HG03108 (cell line): ENCODE measurements around the gene PCNT.
"Not testable (repeated sequence)": the region's sequence is repeated elsewhere in the genome, so short reads cannot be mapped to it uniquely, and the experiment has no call there.

Experiments
- ATAC-seq: cut with Tn5 transposase; IDR thresholded peaks from one replicate; pipeline ENCODE4 v1.9.1; 2021; ENCODE audit warnings: moderate library complexity; ENCODE audit not compliant: unreplicated experiment

Gene PCNT

GRCh38 chr21:46424621-46425020, 100.7 kb downstream of the PCNT start:
- ATAC-seq: no peak

- no peak for ATAC-seq
Observed at GRCh38 chr21:46425041-46425440, 101.1 kb downstream of the PCNT start.

GRCh38 chr21:46425571-46425970, 101.6 kb downstream of the PCNT start:
- ATAC-seq: no peak

GRCh38 chr21:46426313-46427046, 102.5 kb downstream of the PCNT start:
- ATAC-seq: no peak

DNA sequence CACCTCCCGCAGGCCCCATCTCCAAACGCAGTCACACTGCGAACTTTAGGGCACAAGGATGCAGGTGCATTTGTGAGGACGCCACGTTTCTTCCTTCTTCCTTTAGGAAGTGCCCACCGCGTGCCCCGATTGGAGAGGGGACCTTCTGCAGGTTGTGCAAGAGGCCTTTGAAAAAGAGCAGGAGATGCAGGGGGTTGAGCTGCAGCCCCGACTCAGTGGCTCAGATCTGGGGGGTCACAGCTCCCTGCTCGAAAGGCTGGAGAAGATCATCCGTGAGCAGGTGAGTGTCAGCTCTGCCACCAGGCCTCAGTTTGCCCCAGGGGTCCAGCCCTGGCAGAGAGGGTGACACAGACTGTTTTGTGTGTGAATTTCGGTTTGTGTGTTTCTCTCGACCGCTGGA, 103.6 kb downstream of the PCNT start:
- no peak for ATAC-seq

DNA sequence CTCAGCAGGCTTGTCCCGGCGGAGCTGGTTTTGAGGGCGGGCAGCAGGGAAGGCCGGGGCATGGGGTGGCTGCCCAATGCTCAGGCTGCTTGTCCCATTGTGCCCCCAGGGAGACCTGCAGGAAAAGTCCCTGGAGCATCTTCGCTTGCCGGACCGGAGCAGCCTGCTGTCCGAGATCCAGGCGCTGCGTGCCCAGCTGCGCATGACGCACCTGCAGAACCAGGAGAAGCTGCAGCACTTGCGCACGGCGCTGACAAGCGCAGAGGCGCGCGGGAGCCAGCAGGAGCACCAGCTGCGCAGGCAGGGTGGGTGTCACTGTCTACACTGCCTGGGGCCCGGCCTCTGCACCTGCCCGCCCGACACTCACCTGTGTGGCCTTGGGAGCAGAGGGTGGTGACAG, 104.3 kb downstream of the PCNT start:
- ATAC-seq: no peak

- no peak for ATAC-seq
Observed at GRCh38 chr21:46428987-46429710, 105.2 kb downstream of the PCNT start.

DNA sequence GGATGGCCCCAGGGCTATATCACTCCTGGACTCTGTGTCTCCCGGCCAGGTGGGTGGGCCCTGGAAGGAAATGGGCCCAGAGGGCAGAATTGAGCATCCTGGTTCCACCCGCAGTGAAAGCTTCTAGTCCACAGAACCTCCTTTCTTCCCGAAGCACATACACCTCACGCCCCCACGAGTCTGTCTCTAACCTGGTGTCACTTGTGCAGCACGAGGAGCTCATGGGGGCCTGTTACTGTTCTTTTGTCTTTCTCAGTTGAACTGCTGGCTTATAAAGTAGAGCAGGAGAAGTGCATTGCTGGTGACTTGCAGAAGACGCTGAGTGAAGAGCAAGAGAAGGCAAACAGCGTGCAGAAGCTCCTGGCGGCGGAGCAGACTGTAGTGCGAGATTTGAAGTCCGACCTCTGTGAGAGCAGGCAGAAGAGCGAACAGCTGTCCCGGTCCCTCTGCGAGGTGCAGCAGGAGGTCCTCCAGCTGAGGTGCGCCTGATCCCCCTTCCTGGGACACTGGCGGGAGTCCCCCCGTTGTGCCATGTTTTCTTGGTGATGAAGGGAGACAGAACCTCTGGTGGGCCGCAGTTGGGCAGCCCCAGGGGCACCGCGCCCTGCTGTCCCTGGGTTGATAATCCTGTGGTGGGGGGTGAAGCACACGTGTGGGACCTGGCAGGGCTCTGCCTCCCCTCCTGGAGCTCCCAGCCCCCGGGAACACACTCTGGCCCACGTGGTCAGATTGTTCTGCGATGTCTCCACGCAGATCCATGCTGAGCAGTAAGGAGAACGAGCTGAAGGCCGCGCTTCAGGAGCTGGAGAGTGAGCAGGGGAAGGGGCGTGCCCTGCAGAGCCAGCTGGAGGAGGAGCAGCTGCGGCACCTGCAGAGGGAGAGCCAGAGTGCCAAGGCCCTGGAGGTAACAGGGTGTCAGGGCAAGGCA, 106.1 kb downstream of the PCNT start:
- no peak for ATAC-seq

GRCh38 chr21:46431448-46431847, 107.5 kb downstream of the PCNT start:
- no peak for ATAC-seq

DNA sequence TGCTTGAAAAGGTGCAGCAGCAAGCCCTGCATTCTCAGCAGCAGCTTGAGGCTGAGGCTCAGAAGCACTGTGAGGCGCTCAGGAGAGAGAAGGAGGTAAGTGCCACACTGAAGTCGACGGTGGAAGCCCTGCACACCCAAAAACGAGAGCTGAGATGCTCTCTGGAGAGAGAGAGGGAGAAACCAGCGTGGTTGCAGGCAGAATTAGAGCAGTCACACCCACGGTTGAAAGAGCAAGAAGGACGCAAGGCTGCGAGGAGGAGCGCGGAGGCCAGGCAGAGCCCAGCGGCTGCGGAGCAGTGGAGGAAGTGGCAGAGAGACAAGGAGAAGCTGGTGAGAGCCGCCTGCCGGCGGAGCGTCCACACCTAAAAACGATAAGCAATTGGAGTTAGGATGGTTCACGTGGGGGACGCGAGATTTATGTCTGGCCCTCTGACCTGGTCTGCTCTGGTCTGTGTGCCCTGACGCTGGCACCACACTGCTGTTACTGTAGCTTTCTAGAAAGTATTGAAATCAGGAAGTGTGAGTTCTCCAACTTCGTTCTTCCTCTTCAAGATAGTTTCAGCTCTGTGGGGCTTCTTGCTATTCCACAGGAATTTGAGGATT, 108.0 kb downstream of the PCNT start:
- ATAC-seq: no peak

DNA sequence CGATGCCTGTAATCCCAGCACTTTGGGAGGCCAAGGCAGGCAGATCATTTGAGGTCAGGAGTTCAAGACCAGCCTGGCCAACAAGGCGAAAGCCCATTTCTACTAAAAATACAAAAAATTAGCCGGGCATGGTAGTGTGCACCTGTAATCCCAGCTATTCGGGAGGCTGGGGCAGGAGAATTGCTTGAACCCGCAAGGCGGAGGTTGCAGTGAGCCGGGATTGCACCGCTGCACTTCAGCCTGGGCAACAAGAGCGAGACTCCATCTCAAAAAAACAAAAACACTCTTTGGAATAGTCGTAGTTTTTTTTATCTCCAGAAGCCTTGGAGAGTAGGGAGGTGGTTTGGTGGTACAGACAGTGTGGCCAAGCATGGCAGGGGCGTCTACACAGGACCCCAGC, 109.2 kb downstream of the PCNT start:
- not testable (repeated sequence) for ATAC-seq

DNA sequence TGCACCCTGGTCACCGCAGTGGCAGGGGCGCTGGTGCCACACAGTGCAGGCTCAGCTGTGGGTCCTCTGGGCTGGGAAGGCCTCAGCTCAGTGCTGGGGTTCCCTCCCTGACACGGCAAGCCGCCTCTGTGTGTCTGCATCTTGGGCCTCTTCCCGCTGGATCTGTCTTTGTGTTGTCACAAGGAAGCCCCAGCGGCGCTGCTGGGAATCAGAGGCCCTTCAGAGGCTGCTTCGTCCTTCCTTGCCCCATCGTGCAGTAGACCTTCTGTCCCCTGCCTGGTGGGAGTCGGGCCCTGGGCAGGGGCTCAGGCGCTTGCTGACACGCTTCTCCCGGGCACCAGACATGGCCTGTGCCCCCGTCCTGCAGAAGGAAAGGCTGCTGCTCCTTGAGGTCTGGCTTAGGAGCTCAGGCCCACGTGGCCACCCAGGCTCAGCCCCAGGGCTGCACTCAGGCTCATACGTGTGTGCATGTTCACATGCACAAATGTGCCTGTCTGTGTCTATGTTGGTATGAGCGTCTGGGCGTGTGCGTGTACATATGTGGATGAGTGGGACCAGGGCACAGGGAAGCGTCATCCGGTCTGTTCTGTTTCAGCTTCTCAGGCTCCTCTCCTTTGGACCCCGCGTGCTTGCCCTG, 110.5 kb downstream of the PCNT start:
- ATAC-seq: no peak

GRCh38 chr21:46435786-46436227, 111.9 kb downstream of the PCNT start:
- ATAC-seq: no peak

DNA sequence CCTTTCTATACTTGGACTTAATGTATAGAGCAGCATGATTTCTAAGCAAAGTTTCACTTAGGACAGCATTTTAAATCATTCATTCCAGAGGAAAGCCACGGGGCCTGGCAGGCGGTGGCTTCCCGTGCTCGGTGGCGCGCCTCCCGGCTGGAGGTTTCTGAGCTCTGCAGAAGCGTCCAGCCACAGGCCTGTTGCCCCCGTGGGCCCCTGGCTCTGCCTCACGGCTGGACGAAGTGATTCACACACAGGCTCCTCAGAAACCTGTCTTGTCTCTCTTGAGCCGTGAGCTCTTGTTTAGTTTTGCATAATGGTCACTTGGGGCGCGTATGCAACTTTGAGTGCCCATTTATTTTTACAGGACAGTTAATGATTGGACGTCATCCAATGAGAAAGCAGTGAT, 112.7 kb downstream of the PCNT start:
- ATAC-seq: no peak

DNA sequence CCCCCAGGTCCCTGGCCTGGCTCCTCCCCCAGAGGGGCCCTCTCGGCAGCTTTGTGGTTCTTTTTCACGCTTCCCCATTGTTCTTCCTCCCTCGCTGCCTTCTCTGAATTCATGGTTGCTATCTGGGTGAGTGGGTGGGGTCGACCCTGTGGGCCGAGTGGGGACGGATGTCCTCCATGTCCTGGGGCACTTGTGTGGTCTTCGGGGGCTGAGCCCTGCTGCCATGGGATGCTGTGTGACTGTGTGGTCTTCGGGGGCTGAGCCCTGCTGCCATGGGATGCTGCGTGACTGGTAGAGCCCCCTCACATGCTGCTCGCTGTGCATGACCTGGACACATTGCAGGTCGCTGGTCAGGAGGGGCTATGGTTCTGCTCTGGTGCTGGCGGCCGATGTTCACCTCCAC, 113.1 kb downstream of the PCNT start:
- ATAC-seq: no peak

DNA sequence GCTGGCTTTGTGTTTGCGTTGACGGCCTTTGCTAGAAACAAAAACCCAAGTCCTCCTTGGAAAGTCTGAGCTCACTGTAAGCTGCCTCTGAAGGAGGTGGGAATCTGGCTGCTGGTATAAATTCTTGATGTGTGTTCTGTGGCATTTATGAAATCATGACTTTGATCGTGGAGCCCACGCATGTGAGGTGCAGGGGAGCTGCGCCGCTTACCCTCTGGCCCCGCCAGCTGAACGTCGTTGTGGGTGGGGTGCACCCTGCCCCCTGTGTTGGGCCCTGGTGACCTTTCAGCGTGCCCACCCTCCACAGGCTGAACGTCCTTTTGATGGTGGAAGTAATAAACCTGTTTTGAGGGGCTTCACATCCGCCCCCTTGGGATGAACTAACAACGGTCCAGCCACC, 113.6 kb downstream of the PCNT start:
- ATAC-seq: no peak

DNA sequence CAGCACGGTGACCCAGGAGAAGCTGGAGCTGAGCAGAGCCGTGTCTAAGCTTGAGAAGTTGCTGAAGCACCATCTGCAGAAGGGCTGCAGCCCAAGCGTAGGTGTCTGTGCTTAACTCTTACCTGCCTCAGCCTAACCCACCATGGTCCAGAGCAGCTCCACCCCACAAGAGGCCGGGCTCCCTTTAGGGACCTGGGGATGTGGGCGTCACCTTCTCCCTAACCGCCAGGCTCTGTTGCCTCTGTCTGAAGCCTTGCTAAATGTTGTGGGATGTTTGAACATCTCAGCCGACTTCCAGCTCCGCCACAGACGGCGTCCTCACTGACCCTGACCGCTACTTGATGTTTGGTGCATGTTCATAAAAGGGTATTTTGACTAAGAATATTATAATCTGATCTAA, 114.3 kb downstream of the PCNT start:
- no peak for ATAC-seq

DNA sequence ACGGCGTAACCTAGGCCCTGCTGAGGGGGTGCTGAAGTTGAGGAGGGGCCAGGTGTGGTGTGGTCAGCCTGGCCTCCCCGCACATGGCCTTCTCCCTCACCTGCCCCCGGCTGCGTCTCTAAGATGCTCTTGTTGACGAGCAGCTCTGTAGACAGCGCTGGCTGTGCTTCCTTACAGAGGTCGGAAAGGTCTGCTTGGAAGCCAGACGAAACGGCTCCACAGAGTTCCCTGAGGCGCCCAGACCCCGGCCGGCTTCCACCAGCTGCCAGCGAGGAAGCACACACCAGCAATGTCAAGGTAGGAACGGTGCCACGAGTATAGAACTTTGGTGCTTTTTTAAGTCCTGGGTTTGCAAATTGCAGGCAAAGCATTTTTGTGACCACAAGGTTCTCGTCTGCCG, 116.0 kb downstream of the PCNT start:
- ATAC-seq: no peak

DNA sequence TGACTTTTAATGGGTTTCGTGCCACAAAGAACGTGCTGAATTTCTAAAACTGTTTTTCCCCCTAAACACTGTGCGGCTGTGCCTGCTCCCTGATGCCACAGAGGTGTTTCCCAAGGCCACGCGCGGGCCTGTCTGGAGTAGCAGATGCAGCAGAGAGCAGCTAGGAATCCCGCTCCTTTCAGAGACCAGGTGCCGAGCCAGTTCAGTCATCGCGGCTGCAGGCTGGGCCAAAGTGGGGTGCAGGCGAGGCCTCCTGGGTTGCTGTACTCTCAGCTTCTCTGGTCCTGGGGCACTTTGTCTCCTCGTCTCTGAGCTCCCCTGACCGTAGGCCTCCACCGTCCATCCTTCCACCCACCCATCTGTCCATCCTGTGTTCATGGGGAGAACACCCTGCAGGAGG, 117.4 kb downstream of the PCNT start:
- ATAC-seq: no peak

DNA sequence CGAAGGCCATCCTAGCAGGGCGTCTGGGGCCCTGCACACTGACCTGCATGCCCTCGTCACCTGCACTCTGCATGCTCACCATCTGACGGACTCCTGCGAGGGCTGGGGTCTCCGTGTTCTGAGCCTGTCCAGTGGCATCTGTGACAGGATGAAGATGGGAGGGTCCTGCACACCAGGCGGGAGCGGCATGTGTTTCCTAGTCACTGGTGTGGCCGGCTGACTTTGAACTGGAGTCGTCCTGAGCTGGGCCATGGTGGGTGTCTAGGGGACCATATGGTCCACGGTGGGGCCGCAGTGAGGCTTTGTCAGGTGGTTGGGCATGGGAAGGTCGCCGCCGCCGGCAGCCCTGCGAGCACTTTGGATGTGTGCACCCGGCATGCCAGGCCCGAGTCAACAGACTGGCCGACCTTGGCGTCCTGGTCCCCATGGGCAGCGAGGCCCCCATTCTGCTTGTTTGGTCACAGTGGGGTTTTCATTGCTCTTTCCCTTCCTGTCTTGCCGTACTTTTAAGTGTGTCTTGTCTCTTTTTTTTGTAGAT, 118.1 kb downstream of the PCNT start:
- ATAC-seq: no peak
